ENCODE data around the gene DRC3. TPM values are rescaled to one million over a fixed set of nuclear protein-coding genes. Genes with fewer than 3 reads are reported as not detected.
A peak's percentile ranks its signal among the peaks of the same experiment; 100 is the strongest.

Gene DRC3
- polyA plus RNA-seq, 1 donor from 2014 or later, result 1.9 TPM

DNA sequence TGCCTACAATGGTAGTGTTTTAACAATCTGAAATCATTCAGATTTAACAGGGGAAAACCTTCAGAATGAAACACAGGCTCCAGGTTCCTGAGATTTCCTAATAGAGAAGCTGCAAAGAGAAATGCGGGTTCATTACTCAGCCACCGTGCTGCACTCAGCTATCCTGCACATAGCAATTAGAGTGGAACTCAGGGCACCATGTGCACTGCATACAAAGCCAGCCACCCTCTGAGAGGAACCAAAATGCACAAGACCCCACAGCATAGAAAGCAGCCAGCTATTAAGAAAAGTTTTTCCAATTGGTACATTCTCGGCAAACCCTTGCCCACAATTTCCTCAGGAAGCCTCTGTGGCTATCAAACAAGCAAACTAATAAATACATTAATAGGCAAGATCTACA lies 37.9 kb upstream of the DRC3 start:
- no peak overlapping the region for H3K4me3 ChIP-seq (ENCODE audit: low read length)
- H3K36me3 ChIP-seq (ENCODE audit: insufficient read depth, low read length), result no peaks in the 10 kb centered on the region
- no peaks in the 10 kb centered on the region for H3K27me3 ChIP-seq (ENCODE audit: insufficient read depth, low read depth, low read length)
- peaks cover under 1% of the 10 kb centered on the region for H3F3A ChIP-seq (ENCODE audit: insufficient read depth, low read length, poor library complexity, severe bottlenecking)
- no peaks in the 10 kb centered on the region for H3K9me2 ChIP-seq (ENCODE audit: insufficient read depth, low read length)
- no peak overlapping the region for H2AFZ ChIP-seq (ENCODE audit: low read depth, low read length)
- TF ChIP-seq, protein P1, sequence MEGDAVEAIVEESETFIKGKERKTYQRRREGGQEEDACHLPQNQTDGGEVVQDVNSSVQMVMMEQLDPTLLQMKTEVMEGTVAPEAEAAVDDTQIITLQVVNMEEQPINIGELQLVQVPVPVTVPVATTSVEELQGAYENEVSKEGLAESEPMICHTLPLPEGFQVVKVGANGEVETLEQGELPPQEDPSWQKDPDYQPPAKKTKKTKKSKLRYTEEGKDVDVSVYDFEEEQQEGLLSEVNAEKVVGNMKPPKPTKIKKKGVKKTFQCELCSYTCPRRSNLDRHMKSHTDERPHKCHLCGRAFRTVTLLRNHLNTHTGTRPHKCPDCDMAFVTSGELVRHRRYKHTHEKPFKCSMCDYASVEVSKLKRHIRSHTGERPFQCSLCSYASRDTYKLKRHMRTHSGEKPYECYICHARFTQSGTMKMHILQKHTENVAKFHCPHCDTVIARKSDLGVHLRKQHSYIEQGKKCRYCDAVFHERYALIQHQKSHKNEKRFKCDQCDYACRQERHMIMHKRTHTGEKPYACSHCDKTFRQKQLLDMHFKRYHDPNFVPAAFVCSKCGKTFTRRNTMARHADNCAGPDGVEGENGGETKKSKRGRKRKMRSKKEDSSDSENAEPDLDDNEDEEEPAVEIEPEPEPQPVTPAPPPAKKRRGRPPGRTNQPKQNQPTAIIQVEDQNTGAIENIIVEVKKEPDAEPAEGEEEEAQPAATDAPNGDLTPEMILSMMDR (IDR thresholded peaks at IDR 0.05; ENCODE audit: poor library complexity, severe bottlenecking), result no peak
- TF ChIP-seq RAD21 (conservative IDR thresholded peaks at IDR 0.05) (no peak), POLR2AphosphoS5 (IDR thresholded peaks at IDR 0.05) (no peak), EZH2 (IDR thresholded peaks at IDR 0.05; ENCODE audit: borderline replicate concordance, insufficient read depth, low read length, poor library complexity, severe bottlenecking) (no peak), TAF1 (IDR thresholded peaks at IDR 0.05; ENCODE audit: low read depth) (no peak), SMC3 (conservative IDR thresholded peaks at IDR 0.05; ENCODE audit: poor library complexity) (no peak), MXI1 (conservative IDR thresholded peaks at IDR 0.05; ENCODE audit: poor library complexity, severe bottlenecking) (no peak), EP300 (conservative IDR thresholded peaks at IDR 0.05; ENCODE audit: poor library complexity, severe bottlenecking) (no peak)
- TF ChIP-seq, protein P2, sequence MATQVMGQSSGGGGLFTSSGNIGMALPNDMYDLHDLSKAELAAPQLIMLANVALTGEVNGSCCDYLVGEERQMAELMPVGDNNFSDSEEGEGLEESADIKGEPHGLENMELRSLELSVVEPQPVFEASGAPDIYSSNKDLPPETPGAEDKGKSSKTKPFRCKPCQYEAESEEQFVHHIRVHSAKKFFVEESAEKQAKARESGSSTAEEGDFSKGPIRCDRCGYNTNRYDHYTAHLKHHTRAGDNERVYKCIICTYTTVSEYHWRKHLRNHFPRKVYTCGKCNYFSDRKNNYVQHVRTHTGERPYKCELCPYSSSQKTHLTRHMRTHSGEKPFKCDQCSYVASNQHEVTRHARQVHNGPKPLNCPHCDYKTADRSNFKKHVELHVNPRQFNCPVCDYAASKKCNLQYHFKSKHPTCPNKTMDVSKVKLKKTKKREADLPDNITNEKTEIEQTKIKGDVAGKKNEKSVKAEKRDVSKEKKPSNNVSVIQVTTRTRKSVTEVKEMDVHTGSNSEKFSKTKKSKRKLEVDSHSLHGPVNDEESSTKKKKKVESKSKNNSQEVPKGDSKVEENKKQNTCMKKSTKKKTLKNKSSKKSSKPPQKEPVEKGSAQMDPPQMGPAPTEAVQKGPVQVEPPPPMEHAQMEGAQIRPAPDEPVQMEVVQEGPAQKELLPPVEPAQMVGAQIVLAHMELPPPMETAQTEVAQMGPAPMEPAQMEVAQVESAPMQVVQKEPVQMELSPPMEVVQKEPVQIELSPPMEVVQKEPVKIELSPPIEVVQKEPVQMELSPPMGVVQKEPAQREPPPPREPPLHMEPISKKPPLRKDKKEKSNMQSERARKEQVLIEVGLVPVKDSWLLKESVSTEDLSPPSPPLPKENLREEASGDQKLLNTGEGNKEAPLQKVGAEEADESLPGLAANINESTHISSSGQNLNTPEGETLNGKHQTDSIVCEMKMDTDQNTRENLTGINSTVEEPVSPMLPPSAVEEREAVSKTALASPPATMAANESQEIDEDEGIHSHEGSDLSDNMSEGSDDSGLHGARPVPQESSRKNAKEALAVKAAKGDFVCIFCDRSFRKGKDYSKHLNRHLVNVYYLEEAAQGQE (IDR thresholded peaks at IDR 0.05; ENCODE audit: borderline replicate concordance), result no peak
- H3K9ac ChIP-seq (ENCODE audit: low read length), result peak overlapping the region; percentile 13
- no peaks in the 10 kb centered on the region for H4K20me1 ChIP-seq (ENCODE audit: insufficient read depth)
- H3K4me2 ChIP-seq (ENCODE audit: low read length), result no peak overlapping the region
- peak overlapping the region; percentile 4 for H3K27ac ChIP-seq (ENCODE audit: low read length)
- H3K9me3 ChIP-seq (ENCODE audit: low read length), result no peaks in the 10 kb centered on the region
- peaks cover 21% of the 10 kb centered on the region for H3K79me2 ChIP-seq (replicated peaks; ENCODE audit: insufficient read depth, low read length)

DNA sequence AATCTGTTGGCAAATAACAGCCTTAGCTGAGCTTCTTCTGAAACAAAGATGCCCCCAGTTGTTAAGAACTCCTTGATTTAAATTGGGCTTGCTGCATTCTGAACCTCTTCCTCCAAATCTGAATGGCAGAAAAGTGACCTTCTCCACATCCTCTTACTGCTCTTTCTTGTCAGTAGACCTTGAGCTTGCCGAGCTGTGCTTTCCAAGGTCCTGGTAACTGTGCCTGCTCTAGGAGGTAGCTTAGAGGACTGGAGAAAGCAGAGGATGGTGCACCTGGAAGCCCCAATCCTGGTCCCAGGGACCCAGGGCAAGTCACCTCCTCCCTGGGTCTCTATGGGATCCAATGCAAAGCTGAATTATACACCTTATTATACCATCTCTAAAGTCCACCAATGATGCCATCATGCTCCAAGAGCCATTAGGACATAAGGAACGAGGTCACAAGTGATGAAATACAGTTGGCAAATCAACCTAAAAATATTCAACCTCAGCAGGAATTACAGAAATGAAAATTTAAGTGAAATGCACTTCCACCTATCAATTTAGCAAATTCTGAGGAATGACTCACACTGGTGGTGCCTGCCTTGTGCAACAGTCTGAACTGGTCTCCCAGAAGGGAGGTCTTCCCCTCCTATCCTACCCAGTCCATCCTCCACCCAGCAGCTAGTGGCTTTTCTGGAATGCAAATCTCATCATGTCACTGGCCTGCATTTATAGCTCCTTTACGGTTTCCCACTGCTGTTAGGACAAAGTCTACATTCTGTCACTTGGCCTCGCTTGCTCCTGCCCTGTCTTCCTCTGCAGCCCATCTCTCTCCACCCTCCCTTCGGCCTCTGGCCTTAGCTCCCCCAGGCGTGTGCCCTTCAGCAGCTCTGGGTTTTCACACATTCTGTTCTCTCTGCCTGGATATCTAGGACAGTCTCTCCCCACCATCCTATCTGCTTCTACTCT lies 37.1 kb upstream of the DRC3 start:
- peak overlapping the region; percentile 97 for H3K27ac ChIP-seq (ENCODE audit: low read length)
- H3K9ac ChIP-seq (ENCODE audit: low read length), result no peak overlapping the region
- no peak overlapping the region for H3K4me2 ChIP-seq (ENCODE audit: low read length)
- H3K79me2 ChIP-seq (replicated peaks; ENCODE audit: insufficient read depth, low read length), result peaks cover 21% of the 10 kb centered on the region
- H3K9me3 ChIP-seq (ENCODE audit: low read length), result no peaks in the 10 kb centered on the region
- H3K9me2 ChIP-seq (ENCODE audit: insufficient read depth, low read length), result no peaks in the 10 kb centered on the region
- no peaks in the 10 kb centered on the region for H3K27me3 ChIP-seq (ENCODE audit: insufficient read depth, low read depth, low read length)
- H3F3A ChIP-seq (ENCODE audit: insufficient read depth, low read length, poor library complexity, severe bottlenecking), result no peaks in the 10 kb centered on the region
- no peak overlapping the region for H3K4me3 ChIP-seq (ENCODE audit: low read length)
- no peaks in the 10 kb centered on the region for H4K20me1 ChIP-seq (ENCODE audit: insufficient read depth)
- no peak overlapping the region for H2AFZ ChIP-seq (ENCODE audit: low read depth, low read length)
- H3K36me3 ChIP-seq (ENCODE audit: insufficient read depth, low read length), result no peaks in the 10 kb centered on the region
- TF ChIP-seq, protein P1 (IDR thresholded peaks at IDR 0.05; ENCODE audit: poor library complexity, severe bottlenecking), result no peak
- no peak for TF ChIP-seq SMC3 (conservative IDR thresholded peaks at IDR 0.05; ENCODE audit: poor library complexity)
- no peak for TF ChIP-seq POLR2AphosphoS5 (IDR thresholded peaks at IDR 0.05)
- TF ChIP-seq EZH2 (IDR thresholded peaks at IDR 0.05; ENCODE audit: borderline replicate concordance, insufficient read depth, low read length, poor library complexity, severe bottlenecking), result no peak
- no peak for TF ChIP-seq RAD21 (conservative IDR thresholded peaks at IDR 0.05)
- no peak for TF ChIP-seq EP300 (conservative IDR thresholded peaks at IDR 0.05; ENCODE audit: poor library complexity, severe bottlenecking)
- no peak for TF ChIP-seq MXI1 (conservative IDR thresholded peaks at IDR 0.05; ENCODE audit: poor library complexity, severe bottlenecking)
- TF ChIP-seq, protein P2 (IDR thresholded peaks at IDR 0.05; ENCODE audit: borderline replicate concordance), result no peak
- no peak for TF ChIP-seq TAF1 (IDR thresholded peaks at IDR 0.05; ENCODE audit: low read depth)

All from neural cell (in vitro differentiated cells).